Progenitor cell of endocrine pancreas (in vitro differentiated cells): ENCODE measurements around the gene NEGR1. TPM values are rescaled to one million over a fixed set of nuclear protein-coding genes. Genes with fewer than 3 reads are reported as not detected.

ENCODE experiments used
- DNase-seq: peaks from one replicate; pipeline ENCODE4 v3.0.0; 2021; ENCODE audit warnings: low spot score; ENCODE audit not compliant: unreplicated experiment
- H3K27ac Mint-ChIP-seq: 2 replicates; pipeline ENCODE4 v1.8.0; 2021; ENCODE audit warnings: mild to moderate bottlenecking, moderate library complexity, mixed read lengths
- H3K27me3 Mint-ChIP-seq: 2 replicates; pipeline ENCODE4 v1.8.0; 2021; ENCODE audit warnings: mixed read lengths
- H3K36me3 Mint-ChIP-seq: 2 replicates; pipeline ENCODE4 v1.8.0; 2022; ENCODE audit warnings: mixed read lengths; ENCODE audit not compliant: insufficient read depth
- H3K4me1 Mint-ChIP-seq: 2 replicates; pipeline ENCODE4 v1.8.0; 2021; ENCODE audit warnings: low read depth, mixed read lengths
- H3K4me3 Mint-ChIP-seq: 2 replicates; pipeline ENCODE4 v1.8.0; 2021; ENCODE audit warnings: low read depth, mild to moderate bottlenecking, moderate library complexity, mixed read lengths
- H3K9me3 Mint-ChIP-seq: 2 replicates; pipeline ENCODE4 v1.8.0; 2021; ENCODE audit warnings: low read depth, mixed read lengths
- CTCF ChIP-seq: fragments of 200-600 bp; sonication (generic); IDR thresholded peaks from one replicate; pipeline ENCODE4 v1.5.0; 2021; ENCODE audit warnings: antibody characterized with exemption, mild to moderate bottlenecking; ENCODE audit not compliant: unreplicated experiment
- total RNA-seq: library from RNA; stranded (reverse); gene quantifications from 2 replicates; pipeline ENCODE4 v1.2.1, GENCODE V29; 2021

The NEGR1 gene
- total RNA-seq, 1 donor from 2014 or later = 3.1 TPM

DNA sequence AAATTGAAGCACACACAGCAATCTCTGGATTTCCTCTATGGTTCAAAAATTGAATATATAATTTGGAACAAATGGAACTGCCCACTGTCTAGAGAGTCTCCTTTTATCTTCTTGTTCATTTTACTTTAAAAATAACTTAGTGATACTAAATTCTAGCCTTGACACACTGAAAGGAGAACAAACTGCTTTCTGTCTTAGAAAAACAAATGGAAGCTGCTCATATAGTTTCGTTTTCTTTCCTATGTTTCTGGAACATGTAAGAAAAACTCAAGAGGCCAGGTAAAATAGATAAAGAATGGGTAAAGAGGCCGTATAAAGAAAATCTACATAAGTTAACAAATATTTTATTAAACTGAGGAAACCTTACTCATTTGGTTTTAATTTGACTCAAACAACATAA lies 332.7 kb downstream of the NEGR1 start:
- H3K4me1 Mint-ChIP-seq = peaks cover 1% of the 10 kb centered on the region
- no peak for TF ChIP-seq CTCF
- no peak overlapping the region for H3K27ac Mint-ChIP-seq
- no peak for DNase-seq
- H3K27me3 Mint-ChIP-seq = no peaks in the 10 kb centered on the region
- H3K4me3 Mint-ChIP-seq = no peak overlapping the region
- H3K9me3 Mint-ChIP-seq = no peaks in the 10 kb centered on the region
- H3K36me3 Mint-ChIP-seq = no peaks in the 10 kb centered on the region

DNA sequence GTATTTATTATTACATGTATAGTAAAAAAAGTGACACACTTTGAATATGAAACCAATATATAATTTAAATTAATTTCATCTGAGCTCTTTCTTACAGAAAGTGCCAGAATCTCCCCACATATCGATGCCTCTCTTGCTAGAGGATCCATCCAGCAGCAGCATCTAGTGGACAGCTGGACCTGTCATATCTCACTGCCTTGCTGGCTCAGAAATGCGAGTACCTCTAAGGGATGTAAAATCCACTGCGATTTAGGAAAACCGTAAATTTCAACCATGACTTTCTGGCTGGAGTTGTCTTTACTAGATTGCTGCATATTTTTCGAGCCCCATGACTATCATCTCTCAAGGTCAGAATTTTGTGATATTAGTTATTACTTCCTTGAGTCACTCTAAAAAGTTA lies 333.8 kb downstream of the NEGR1 start:
- H3K4me1 Mint-ChIP-seq = peaks cover 5% of the 10 kb centered on the region
- H3K27me3 Mint-ChIP-seq = no peaks in the 10 kb centered on the region
- DNase-seq = no peak
- H3K4me3 Mint-ChIP-seq = no peak overlapping the region
- TF ChIP-seq CTCF = no peak
- H3K27ac Mint-ChIP-seq = no peak overlapping the region
- no peaks in the 10 kb centered on the region for H3K36me3 Mint-ChIP-seq
- no peaks in the 10 kb centered on the region for H3K9me3 Mint-ChIP-seq

- H3K36me3 Mint-ChIP-seq = no peaks in the 10 kb centered on the region
- H3K4me1 Mint-ChIP-seq = peaks cover 3% of the 10 kb centered on the region
- no peak overlapping the region for H3K27ac Mint-ChIP-seq
- no peaks in the 10 kb centered on the region for H3K9me3 Mint-ChIP-seq
- no peak for DNase-seq
- no peak overlapping the region for H3K4me3 Mint-ChIP-seq
- no peaks in the 10 kb centered on the region for H3K27me3 Mint-ChIP-seq
- no peak for TF ChIP-seq CTCF
These were observed 338.3 kb downstream of the NEGR1 start for GRCh38 chr1:71944006-71944405.

- H3K36me3 Mint-ChIP-seq = no peaks in the 10 kb centered on the region
- no peaks in the 10 kb centered on the region for H3K9me3 Mint-ChIP-seq
- H3K4me1 Mint-ChIP-seq = peaks cover 3% of the 10 kb centered on the region
- no peak for TF ChIP-seq CTCF
- H3K4me3 Mint-ChIP-seq = no peak overlapping the region
- no peak overlapping the region for H3K27ac Mint-ChIP-seq
- DNase-seq = no peak
- no peaks in the 10 kb centered on the region for H3K27me3 Mint-ChIP-seq
These were observed 342.1 kb downstream of the NEGR1 start for GRCh38 chr1:71940261-71940660.

- DNase-seq = no peak
- H3K27ac Mint-ChIP-seq = no peak overlapping the region
- no peaks in the 10 kb centered on the region for H3K36me3 Mint-ChIP-seq
- TF ChIP-seq CTCF = no peak
- H3K4me1 Mint-ChIP-seq = peaks cover 5% of the 10 kb centered on the region
- no peaks in the 10 kb centered on the region for H3K9me3 Mint-ChIP-seq
- H3K4me3 Mint-ChIP-seq = no peak overlapping the region
- H3K27me3 Mint-ChIP-seq = no peaks in the 10 kb centered on the region
These were observed 351.8 kb downstream of the NEGR1 start for GRCh38 chr1:71930511-71930910.
